ENCODE measurements around the gene RNASE13. TPM values are rescaled to one million over a fixed set of nuclear protein-coding genes. Genes with fewer than 3 reads are reported as not detected.

Gene RNASE13
- polyA plus RNA-seq, 2 of the 4 experiments (the other 2 are of a cell fraction): not detected

DNA sequence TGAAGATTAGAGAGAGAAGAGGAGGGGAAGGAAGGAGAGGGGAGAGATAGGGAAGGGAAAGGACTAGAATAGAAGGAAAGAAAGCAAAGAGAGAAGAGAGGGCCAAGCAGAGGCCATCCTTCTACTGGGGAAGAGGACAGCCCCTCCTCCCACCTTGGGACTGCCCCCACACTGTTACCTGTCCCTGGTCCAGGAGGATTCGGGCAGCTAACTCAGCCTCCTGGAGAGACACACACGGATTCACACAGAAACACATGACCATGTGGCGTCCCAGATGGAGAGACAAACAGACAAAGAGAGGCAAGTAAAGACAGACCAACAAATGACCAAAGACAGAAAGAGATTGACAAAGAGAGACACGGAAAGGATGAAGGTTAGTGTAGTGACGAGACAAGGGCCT, 11.9 kb downstream of the RNASE13 start:
- H3K9me3 ChIP-seq: no peaks in the 10 kb centered on the region
- H3K4me3 ChIP-seq: no peak overlapping the region
- TF ChIP-seq CBX8 (IDR thresholded peaks at IDR 0.05) (no peak), MAZ (IDR thresholded peaks at IDR 0.05; ENCODE audit: borderline replicate concordance, low read depth, low read length) (no peak), HDAC2 (IDR thresholded peaks at IDR 0.05) (no peak), KDM5A (IDR thresholded peaks at IDR 0.05) (no peak), EHF (CRISPR knock-in tag; IDR thresholded peaks at IDR 0.05) (no peak), POLR2A (IDR thresholded peaks at IDR 0.05; ENCODE audit: low read length) (no peak), RNF2 (IDR thresholded peaks at IDR 0.05; ENCODE audit: borderline replicate concordance, low read depth) (no peak), KDM1A (IDR thresholded peaks at IDR 0.05; ENCODE audit: low read depth) (no peak), NPAS2 (CRISPR knock-in tag; IDR thresholded peaks at IDR 0.05; ENCODE audit: borderline replicate concordance) (no peak)
- TF ChIP-seq, protein P1, sequence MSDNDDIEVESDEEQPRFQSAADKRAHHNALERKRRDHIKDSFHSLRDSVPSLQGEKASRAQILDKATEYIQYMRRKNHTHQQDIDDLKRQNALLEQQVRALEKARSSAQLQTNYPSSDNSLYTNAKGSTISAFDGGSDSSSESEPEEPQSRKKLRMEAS (IDR thresholded peaks at IDR 0.05): no peak
- no peak overlapping the region for H3K4me2 ChIP-seq
- H3K4me1 ChIP-seq: 0 out of 3 replicates have a peak, but pooled peaks cover 3% of the 10 kb centered on the region
- no peak for FAIRE-seq
- 77% methylated on average over 5 of the region's 5 CpGs for WGBS (ENCODE audit: missing lambda C conversion rate)
- H3K27ac ChIP-seq: no peak overlapping the region
- ATAC-seq: no peak
- ChIA-PET CTCF (interaction anchor here (1.2 to 16.3 kb wide), 6 partner anchors 8 to 331 kb away, joined by 3 to 323 read pairs (median 103); partner anchors contain the start of genes RNASE7, SLC39A2 and TMEM253), POLR2A (no interaction called here)
- no peak for DNase-seq (ENCODE audit: low read depth in 1 of 2, low spot score in 1 of 2)

DNA sequence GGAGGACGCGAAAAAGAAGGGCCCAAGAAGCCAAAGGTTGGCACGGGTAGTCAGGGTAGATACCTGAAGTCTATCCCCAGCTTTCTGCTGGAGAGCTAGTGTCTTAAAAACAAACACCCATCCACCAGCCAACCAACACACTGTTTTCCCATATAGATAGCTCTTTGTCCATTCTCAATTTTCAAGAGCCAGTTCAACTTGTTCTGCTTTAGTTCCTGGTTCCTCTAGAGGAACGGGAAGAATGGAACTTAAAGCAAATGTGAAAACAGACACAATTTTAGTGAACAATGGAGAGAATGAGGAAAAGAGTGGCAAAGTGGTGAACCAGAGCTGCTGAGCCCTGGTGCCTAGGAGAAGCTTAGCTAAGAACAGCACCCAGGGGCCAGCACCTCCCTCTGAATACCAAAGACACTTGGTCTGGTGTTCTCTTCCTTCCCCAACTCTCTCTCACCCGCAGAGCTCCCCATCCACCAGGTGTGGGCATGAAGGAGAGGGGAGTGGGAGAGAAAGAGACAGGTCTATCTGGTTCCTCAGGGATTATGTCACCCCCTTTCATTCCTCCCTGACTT, 13.5 kb downstream of the RNASE13 start:
- ChIA-PET CTCF (interaction anchor here (1.0 to 16.3 kb wide), 9 partner anchors 11 to 330 kb away, joined by 3 to 323 read pairs (median 185); partner anchors contain the start of genes RNASE13, RNASE7, SLC39A2 and TMEM253), POLR2A (interaction anchor here (1.1 kb wide), 1 partner anchor 83 kb away, joined by 4 read pairs; no protein-coding TSS in a partner anchor)
- Histone ChIP-seq H3K4me3 (no peak overlapping the region), H3K4me2 (no peak overlapping the region), H3K27ac (no peak overlapping the region), H3K4me1 (0 out of 3 replicates have a peak, but pooled peaks cover 3% of the 10 kb centered on the region), H3K9me3 (no peaks in the 10 kb centered on the region)
- no peak for TF ChIP-seq POLR2AphosphoS2 (conservative IDR thresholded peaks at IDR 0.05; ENCODE audit: low read length)
- no peak for TF ChIP-seq KDM5A (IDR thresholded peaks at IDR 0.05)
- TF ChIP-seq, protein P2, sequence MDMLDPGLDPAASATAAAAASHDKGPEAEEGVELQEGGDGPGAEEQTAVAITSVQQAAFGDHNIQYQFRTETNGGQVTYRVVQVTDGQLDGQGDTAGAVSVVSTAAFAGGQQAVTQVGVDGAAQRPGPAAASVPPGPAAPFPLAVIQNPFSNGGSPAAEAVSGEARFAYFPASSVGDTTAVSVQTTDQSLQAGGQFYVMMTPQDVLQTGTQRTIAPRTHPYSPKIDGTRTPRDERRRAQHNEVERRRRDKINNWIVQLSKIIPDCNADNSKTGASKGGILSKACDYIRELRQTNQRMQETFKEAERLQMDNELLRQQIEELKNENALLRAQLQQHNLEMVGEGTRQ (IDR thresholded peaks at IDR 0.05): no peak
- TF ChIP-seq, protein P3, sequence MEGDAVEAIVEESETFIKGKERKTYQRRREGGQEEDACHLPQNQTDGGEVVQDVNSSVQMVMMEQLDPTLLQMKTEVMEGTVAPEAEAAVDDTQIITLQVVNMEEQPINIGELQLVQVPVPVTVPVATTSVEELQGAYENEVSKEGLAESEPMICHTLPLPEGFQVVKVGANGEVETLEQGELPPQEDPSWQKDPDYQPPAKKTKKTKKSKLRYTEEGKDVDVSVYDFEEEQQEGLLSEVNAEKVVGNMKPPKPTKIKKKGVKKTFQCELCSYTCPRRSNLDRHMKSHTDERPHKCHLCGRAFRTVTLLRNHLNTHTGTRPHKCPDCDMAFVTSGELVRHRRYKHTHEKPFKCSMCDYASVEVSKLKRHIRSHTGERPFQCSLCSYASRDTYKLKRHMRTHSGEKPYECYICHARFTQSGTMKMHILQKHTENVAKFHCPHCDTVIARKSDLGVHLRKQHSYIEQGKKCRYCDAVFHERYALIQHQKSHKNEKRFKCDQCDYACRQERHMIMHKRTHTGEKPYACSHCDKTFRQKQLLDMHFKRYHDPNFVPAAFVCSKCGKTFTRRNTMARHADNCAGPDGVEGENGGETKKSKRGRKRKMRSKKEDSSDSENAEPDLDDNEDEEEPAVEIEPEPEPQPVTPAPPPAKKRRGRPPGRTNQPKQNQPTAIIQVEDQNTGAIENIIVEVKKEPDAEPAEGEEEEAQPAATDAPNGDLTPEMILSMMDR (IDR thresholded peaks at IDR 0.05): no peak
- no peak for TF ChIP-seq TP53 (CRISPR knock-in tag; IDR thresholded peaks at IDR 0.05)
- TF ChIP-seq PHF8 (IDR thresholded peaks at IDR 0.05; ENCODE audit: borderline replicate concordance, low read depth): no peak
- TF ChIP-seq NR3C1 (IDR thresholded peaks at IDR 0.05): no peak
- TF ChIP-seq SMC3 (IDR thresholded peaks at IDR 0.05): no peak
- TF ChIP-seq ZNF302 (CRISPR knock-in tag; IDR thresholded peaks at IDR 0.05): no peak
- TF ChIP-seq GATA3 (IDR thresholded peaks at IDR 0.05; ENCODE audit: borderline replicate concordance): no peak
- TF ChIP-seq CBX8 (IDR thresholded peaks at IDR 0.05): no peak
- TF ChIP-seq TFCP2L1 (CRISPR knock-in tag; IDR thresholded peaks at IDR 0.05): no peak
- TF ChIP-seq, protein P4, sequence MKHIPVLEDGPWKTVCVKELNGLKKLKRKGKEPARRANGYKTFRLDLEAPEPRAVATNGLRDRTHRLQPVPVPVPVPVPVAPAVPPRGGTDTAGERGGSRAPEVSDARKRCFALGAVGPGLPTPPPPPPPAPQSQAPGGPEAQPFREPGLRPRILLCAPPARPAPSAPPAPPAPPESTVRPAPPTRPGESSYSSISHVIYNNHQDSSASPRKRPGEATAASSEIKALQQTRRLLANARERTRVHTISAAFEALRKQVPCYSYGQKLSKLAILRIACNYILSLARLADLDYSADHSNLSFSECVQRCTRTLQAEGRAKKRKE (CRISPR knock-in tag; IDR thresholded peaks at IDR 0.05; ENCODE audit: low read depth): no peak
- no peak for TF ChIP-seq HEYL (CRISPR knock-in tag; IDR thresholded peaks at IDR 0.05)
- TF ChIP-seq CBX2 (IDR thresholded peaks at IDR 0.05; ENCODE audit: borderline replicate concordance, low read depth): no peak
- FAIRE-seq: no peak
- no peak for DNase-seq (ENCODE audit: low read depth in 1 of 2, low spot score in 1 of 2)
- no peak for ATAC-seq
- WGBS (ENCODE audit: missing lambda C conversion rate): 89% methylated on average over 5 of the region's 5 CpGs

All from A549 (cell line).